Esophagus squamous epithelium (tissue), 5 donors: ENCODE data around the gene RNU1-2. TPM values are rescaled to one million over a fixed set of nuclear protein-coding genes. Genes with fewer than 3 reads are reported as not detected.
"Not testable (repeated sequence)": the region's sequence is repeated elsewhere in the genome, so short reads cannot be mapped to it uniquely, and the experiment has no call there.

Experiments
- DNase-seq: peaks from one replicate; lab custom pipeline; 2025; lab: John Stamatoyannopoulos, UW
- H3K27ac ChIP-seq, 4 donors: fragments of 200-600 bp; sonication (generic); one replicate each; pipeline ENCODE4 v1.5.1; 2016 to 2019; ENCODE audit warnings: mild to moderate bottlenecking in 1 of 4
- H3K27me3 ChIP-seq, 4 donors: fragments of 200-600 bp; sonication (generic); 1 replicate in 3 of 4; 2 replicates in 1 of 4; pipeline versions ENCODE4 v1.5.1 to v1.6.0; 2017 to 2021; ENCODE audit warnings: antibody characterized with exemption in 1 of 4
- H3K36me3 ChIP-seq, 3 donors: fragments of 200-600 bp; sonication (generic); one replicate each; pipeline ENCODE4 v1.5.1; 2016 to 2019
- H3K4me1 ChIP-seq, 3 donors: fragments of 200-600 bp; sonication (generic); one replicate each; pipeline ENCODE4 v1.5.1; 2017 to 2019
- H3K4me3 ChIP-seq, 4 donors: fragments of 200-600 bp; sonication (generic); 1 replicate in 3 of 4; 2 replicates in 1 of 4; pipeline ENCODE4 v1.5.1; 2016 to 2019; ENCODE audit warnings: mild to moderate bottlenecking in 2 of 4, moderate library complexity in 1 of 4
- H3K9me3 ChIP-seq, 3 donors: fragments of 200-600 bp; sonication (generic); one replicate each; pipeline ENCODE4 v1.5.1; 2016 to 2019
- CTCF ChIP-seq, 6 experiments: fragments of 450-650 bp in 4 of 6; fragments of 200-600 bp in 2 of 6; sonication (generic) in 2 of 6; IDR thresholded peaks; one replicate each; pipeline ENCODE4 v1.5.1; 2016 to 2019; ENCODE audit warnings: antibody characterized with exemption in 6 of 6, mild to moderate bottlenecking in 4 of 6, moderate library complexity in 4 of 6
- POLR2A ChIP-seq, 4 donors: fragments of 450-650 bp; IDR thresholded peaks; one replicate each; pipeline ENCODE4 v1.6.1; 2017; ENCODE audit warnings: antibody characterized with exemption in 4 of 4, mild to moderate bottlenecking in 4 of 4, moderate library complexity in 3 of 4
- WGBS, 2 donors: methylation state at CpG; one replicate each; pipeline ENCODE4 v1.1.5; 2018; 5-methylcytosine and 5-hydroxymethylcytosine counted together
- intact Hi-C: fragments of 100-400 bp; cut with DNase I; formaldehyde crosslinking; loops from one replicate; pipeline ENCODE4 v1.15.0; 2022
- total RNA-seq, 4 donors: library from RNA; depleted of rRNA; stranded (reverse); fragments of >200 nt; gene quantifications; one replicate each; pipeline ENCODE4 v1.1.0, GENCODE V29; 2016
- donor health status: DM: yes; HTN: yes; CAD: no.

The RNU1-2 gene
- total RNA-seq, 4 donors from 2014 or later: under 0.01 TPM

- H3K4me3 ChIP-seq: no peak overlapping the region
- TF ChIP-seq CTCF (IDR thresholded peaks at IDR 0.05) (no peak), POLR2A (IDR thresholded peaks at IDR 0.05) (no peak)
- DNase-seq: no peak
- 64 to 72% methylated on average over 2 to 3 of the region's 3 CpGs for WGBS, 2 donors
- H3K9me3 ChIP-seq: no peaks in the 10 kb centered on the region
- H3K4me1 ChIP-seq: peaks cover 20 to 39% (median 27%) of the 10 kb centered on the region in 3 donors
- no peak overlapping the region for H3K27ac ChIP-seq
- intact Hi-C loops: no loop called here
- H3K27me3 ChIP-seq: no peaks in the 10 kb centered on the region
- no peaks in the 10 kb centered on the region for H3K36me3 ChIP-seq
Measured at GRCh38 chr1:16918371-16918770, 22.6 kb downstream of the RNU1-2 start.

DNA sequence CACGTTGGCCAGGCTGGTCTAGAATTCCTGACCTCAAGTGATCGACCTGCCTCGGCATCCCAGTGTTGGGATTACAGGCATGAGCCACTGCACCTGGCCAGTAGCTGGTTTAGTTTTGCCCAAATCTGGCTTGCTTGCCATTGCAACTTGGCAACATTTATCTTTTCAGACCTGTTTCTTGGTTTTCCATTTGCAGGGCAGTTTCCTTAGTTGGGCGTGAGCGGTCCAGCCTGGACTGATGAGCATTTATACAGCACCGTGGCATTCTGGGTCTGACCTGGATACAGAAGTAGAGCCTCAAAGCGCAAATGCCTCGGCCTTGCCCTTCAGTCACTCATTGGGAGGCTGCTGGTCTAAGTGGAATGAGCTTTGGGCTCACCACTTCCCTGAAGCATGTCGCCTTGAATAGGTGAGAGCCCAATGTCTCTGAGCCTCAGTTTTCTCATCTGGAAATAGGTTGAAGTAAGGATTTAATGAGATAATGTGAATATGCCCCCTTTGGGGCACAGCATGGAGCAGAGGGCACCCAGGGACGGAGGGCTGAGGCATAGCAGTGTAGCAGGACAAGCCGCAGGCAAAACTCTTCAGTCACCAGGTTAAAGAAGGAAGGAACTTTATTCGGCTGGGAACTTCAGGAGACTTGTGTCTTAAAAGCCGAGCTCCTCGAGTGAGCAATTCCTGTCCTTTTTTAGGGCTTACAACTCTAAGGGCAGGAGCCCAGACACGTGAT, 23.3 kb downstream of the RNU1-2 start:
- intact Hi-C loops, H3K36me3 ChIP-seq, H3K27me3 ChIP-seq, H3K27ac ChIP-seq, H3K9me3 ChIP-seq, DNase-seq, H3K4me3 ChIP-seq: not testable (repeated sequence)
- H3K4me1 ChIP-seq: peaks cover 17 to 40% (median 25%) of the 10 kb centered on the region in 3 donors
- WGBS, 2 donors: 83 to 88% methylated on average over 13 to 15 of the region's 15 CpGs

DNA sequence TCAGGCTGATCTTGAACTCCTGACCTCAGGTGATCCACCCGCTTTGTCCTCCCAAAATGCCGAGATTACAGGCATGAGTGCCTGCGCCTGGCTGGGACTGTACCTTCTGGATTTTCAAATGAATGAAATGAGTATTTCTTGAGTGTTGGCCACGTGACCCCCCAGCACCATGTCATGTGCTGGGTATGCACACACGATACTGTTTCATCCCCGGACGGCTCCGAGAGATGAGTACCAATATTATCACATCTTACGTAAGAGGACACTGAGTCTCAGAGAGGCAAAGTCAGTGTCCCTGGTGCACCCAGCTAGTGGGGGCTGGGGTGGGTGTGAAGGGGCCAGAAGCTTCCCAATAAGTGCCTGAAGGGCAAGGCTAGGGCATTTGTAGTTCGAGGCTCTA, 25.2 kb downstream of the RNU1-2 start:
- TF ChIP-seq CTCF (IDR thresholded peaks at IDR 0.05) (no peak), POLR2A (IDR thresholded peaks at IDR 0.05) (no peak)
- H3K27ac ChIP-seq: no peak overlapping the region
- H3K9me3 ChIP-seq: no peaks in the 10 kb centered on the region
- peaks cover 0 to 7% (median 0%) of the 10 kb centered on the region in 3 donors for H3K36me3 ChIP-seq
- peaks cover 23 to 40% (median 31%) of the 10 kb centered on the region in 3 donors for H3K4me1 ChIP-seq
- intact Hi-C loops: no loop called here
- DNase-seq: no peak
- no peaks in the 10 kb centered on the region for H3K27me3 ChIP-seq
- WGBS, 2 donors: 81 to 88% methylated on average over 9 to 10 of the region's 10 CpGs
- H3K4me3 ChIP-seq: no peak overlapping the region

- no peak within 1 kb of the TSS for H3K4me3 ChIP-seq
- intact Hi-C loops: no loop called here
- 30 to 31% methylated on average over 17 of the region's 17 CpGs for WGBS, 2 donors
- peaks cover 0 to 7% (median 0%) of the 10 kb centered on the region in 3 donors for H3K36me3 ChIP-seq
- H3K27me3 ChIP-seq: no peaks in the 10 kb centered on the region
- H3K4me1 ChIP-seq: peaks cover 29 to 42% (median 37%) of the 10 kb centered on the region in 3 donors
- no peaks in the 10 kb centered on the region for H3K9me3 ChIP-seq
- no peak for DNase-seq
- no peak within 1 kb of the TSS for H3K27ac ChIP-seq
- TF ChIP-seq CTCF (IDR thresholded peaks at IDR 0.05): no peak
- no peak for TF ChIP-seq POLR2A (IDR thresholded peaks at IDR 0.05)
Measured at GRCh38 chr1:16921391-16922185, 25.8 kb downstream of the RNU1-2 start, which contains the start of gene CROCC. TSS of gene CROCC (plus strand) at chr1:16921931. CDS start at chr1:16922019, 88 bp downstream.

GRCh38 chr1:16922466-16922865, 26.7 kb downstream of the RNU1-2 start:
- WGBS, 2 donors: 89 to 90% methylated on average over 6 to 10 of the region's 10 CpGs
- Histone ChIP-seq H3K27me3 (no peaks in the 10 kb centered on the region), H3K9me3 (no peaks in the 10 kb centered on the region), H3K27ac (no peak overlapping the region), H3K4me3 (no peak overlapping the region), H3K36me3 (peaks cover 0 to 7% (median 0%) of the 10 kb centered on the region in 3 donors), H3K4me1 (peaks cover 30 to 51% (median 41%) of the 10 kb centered on the region in 3 donors)
- DNase-seq: no peak
- TF ChIP-seq POLR2A (IDR thresholded peaks at IDR 0.05): no peak
- no peak for TF ChIP-seq CTCF (IDR thresholded peaks at IDR 0.05)
- intact Hi-C loops: no loop called here
